Measurements from ENCODE around the gene CRCP. TPM values are rescaled to one million over a fixed set of nuclear protein-coding genes. Genes with fewer than 3 reads are reported as not detected.
"Not testable (repeated sequence)": the region's sequence is repeated elsewhere in the genome, so short reads cannot be mapped to it uniquely, and the experiment has no call there.

The CRCP gene
- total and polyA plus RNA-seq, 7 donors, result 11.3 to 23.8 (median 13.5) TPM

GRCh38 chr7:66105263-66105748 lies 9.3 kb upstream of the CRCP start:
- 92 to 96% (median 96%) methylated on average over 5 of the region's 5 CpGs for WGBS, 3 donors
- ATAC-seq, result no peak
- DNase-seq, result no peak

DNA sequence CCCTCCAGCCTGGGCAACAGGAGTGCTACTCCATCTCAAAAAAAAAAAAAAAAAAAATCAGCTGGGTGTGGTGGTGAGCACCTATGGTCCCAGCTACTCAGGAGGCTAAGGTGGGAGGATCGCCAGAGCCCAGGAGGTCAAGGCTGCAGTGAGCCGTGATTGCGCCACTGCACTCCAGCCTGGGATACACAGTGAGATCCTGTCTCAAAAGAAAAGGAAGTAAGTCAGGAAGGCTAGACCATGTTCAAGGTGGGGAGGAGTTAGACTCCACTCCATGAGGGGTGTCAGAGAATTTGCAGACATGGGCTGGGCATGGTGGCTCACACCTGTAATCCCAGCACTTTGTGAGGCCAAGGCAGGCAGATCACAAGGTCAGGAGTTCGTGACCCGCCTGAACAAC lies 6.2 kb upstream of the CRCP start:
- H3K4me1 ChIP-seq; H3K36me3 ChIP-seq (ENCODE audit: insufficient read depth in 1 of 2, low read depth in 1 of 2); H3K4me3 ChIP-seq; intact Hi-C loops (cut with DNase I); ATAC-seq; H3K27ac ChIP-seq; DNase-seq; H3K9me3 ChIP-seq; H3K27me3 ChIP-seq (ENCODE audit: insufficient read depth in 3 of 3, low read length in 2 of 3): not testable (repeated sequence)
- WGBS, 3 donors, result 77 to 88% (median 86%) methylated on average over 5 of the region's 5 CpGs

More at GRCh38 chr7:66105263-66105748, 9.3 kb upstream of the CRCP start:
- Histone ChIP-seq H3K27ac (no peak overlapping the region), H3K36me3 (ENCODE audit: insufficient read depth in 1 of 2, low read depth in 1 of 2) (no peaks in the 10 kb centered on the region), H3K4me3 (no peak overlapping the region), H3K27me3 (ENCODE audit: insufficient read depth in 3 of 3, low read length in 2 of 3) (no peaks in the 10 kb centered on the region), H3K4me1 (no peaks in the 10 kb centered on the region), H3K9me3 (no peaks in the 10 kb centered on the region)
- TF ChIP-seq, protein P1, sequence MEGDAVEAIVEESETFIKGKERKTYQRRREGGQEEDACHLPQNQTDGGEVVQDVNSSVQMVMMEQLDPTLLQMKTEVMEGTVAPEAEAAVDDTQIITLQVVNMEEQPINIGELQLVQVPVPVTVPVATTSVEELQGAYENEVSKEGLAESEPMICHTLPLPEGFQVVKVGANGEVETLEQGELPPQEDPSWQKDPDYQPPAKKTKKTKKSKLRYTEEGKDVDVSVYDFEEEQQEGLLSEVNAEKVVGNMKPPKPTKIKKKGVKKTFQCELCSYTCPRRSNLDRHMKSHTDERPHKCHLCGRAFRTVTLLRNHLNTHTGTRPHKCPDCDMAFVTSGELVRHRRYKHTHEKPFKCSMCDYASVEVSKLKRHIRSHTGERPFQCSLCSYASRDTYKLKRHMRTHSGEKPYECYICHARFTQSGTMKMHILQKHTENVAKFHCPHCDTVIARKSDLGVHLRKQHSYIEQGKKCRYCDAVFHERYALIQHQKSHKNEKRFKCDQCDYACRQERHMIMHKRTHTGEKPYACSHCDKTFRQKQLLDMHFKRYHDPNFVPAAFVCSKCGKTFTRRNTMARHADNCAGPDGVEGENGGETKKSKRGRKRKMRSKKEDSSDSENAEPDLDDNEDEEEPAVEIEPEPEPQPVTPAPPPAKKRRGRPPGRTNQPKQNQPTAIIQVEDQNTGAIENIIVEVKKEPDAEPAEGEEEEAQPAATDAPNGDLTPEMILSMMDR (IDR thresholded peaks at IDR 0.05), result no peak
- intact Hi-C loops (cut with DNase I), result no loop called here

DNA sequence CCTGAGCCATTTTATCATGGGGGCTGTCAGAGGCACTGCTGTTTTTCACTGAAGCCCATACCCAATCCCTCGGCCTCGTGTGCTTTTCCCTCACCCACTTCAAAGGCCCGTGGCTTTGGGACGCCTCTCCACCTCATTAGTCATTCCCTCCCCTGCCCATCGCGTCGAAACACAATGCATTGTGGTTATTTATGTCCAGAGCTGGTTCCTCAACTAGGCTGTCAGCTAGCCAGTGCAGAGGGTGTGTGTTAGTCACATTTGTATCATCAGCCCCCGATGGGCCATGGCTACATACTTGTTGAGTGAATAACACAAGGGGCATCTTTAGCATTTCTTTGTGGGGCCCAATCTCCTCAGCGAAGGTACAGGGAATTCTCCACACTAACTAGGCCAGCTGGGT lies 3.8 kb upstream of the CRCP start:
- intact Hi-C loops (cut with DNase I), result no loop called here
- WGBS, 3 donors, result 54 to 63% (median 59%) methylated on average over 9 of the region's 9 CpGs
- Histone ChIP-seq H3K27me3 (ENCODE audit: insufficient read depth in 3 of 3, low read length in 2 of 3) (no peaks in the 10 kb centered on the region), H3K36me3 (ENCODE audit: insufficient read depth in 1 of 2, low read depth in 1 of 2) (no peaks in the 10 kb centered on the region), H3K4me1 (peaks cover 4% of the 10 kb centered on the region), H3K4me3 (no peak overlapping the region), H3K27ac (no peak overlapping the region), H3K9me3 (no peaks in the 10 kb centered on the region)
- no peak for ATAC-seq
- TF ChIP-seq, protein P1 (IDR thresholded peaks at IDR 0.05), result no peak
- DNase-seq, result no peak

DNA sequence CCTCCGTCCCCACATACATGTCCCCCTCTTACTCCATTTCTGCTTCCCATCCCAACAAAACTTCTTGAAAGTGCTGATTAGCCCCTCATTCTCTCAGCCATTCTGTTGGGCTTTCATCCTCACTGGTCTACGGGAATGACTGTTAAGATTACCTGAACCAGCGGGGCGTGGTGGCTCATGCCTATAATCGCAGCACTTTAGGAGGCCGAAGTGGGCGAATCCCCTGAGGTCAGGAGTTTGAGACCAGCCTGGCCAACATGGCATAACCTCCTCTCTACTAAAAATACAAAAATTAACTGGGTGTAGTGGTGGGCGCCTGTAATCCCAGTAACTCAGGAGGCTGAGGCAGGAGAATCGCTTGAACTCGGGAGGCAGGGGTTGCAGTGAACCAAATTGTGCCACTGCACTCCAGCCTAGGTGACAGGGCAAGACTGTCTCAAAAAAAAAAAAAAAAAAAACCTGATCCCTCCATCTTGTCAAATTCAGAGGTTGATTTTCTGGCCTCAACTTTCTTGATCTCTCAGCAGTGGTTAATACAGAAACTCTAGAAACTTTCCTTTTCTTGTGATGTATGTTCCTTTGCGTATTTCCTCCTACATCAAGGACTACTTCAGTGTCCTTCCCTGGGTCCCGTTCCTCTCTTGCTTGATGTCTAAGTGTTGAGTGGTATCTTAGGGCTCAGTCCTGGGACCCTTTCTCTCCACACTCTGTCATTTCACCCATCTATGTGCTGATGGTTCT lies 2.2 kb downstream of the CRCP start:
- not testable (repeated sequence) for H3K9me3 ChIP-seq; H3K27ac ChIP-seq; ATAC-seq; H3K36me3 ChIP-seq (ENCODE audit: insufficient read depth in 1 of 2, low read depth in 1 of 2); H3K27me3 ChIP-seq (ENCODE audit: insufficient read depth in 3 of 3, low read length in 2 of 3); H3K4me3 ChIP-seq; DNase-seq
- 94 to 96% (median 95%) methylated on average over 12 of the region's 12 CpGs for WGBS, 3 donors
- H3K4me1 ChIP-seq, result peaks cover 42% of the 10 kb centered on the region
- intact Hi-C loops (cut with DNase I), result loop anchor here (5.0 kb wide), 1 partner anchor 40 kb away; the partner anchor contains the start of gene ASL (in 2 of the 2)

DNA sequence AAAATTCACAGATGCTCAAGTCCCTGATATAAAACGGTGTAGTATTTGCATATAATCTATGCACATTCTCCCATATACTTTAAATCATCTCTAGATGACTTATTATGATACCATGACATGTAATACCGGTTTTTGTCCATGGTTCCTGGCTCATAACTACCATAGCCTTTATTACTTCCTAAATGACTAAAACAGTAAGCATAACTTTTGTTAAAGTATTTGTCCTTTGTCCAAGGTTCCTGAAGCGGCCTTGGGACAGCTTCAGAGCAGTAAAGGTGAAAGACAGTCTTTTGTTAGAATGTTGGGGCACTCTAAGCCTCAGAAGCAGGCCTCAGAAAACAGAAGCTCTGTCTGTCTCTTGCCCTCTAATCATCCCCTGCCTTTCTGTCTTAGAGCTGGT lies 4.0 kb downstream of the CRCP start:
- Histone ChIP-seq H3K9me3 (no peaks in the 10 kb centered on the region), H3K4me3 (no peak overlapping the region), H3K36me3 (ENCODE audit: insufficient read depth in 1 of 2, low read depth in 1 of 2) (peaks cover 0 to 8% of the 10 kb centered on the region in 2 donors), H3K4me1 (peaks cover 52% of the 10 kb centered on the region), H3K27ac (peak overlapping the region; percentile 55), H3K27me3 (ENCODE audit: insufficient read depth in 3 of 3, low read length in 2 of 3) (no peaks in the 10 kb centered on the region)
- TF ChIP-seq, protein P1 (IDR thresholded peaks at IDR 0.05), result no peak
- DNase-seq, result no peak
- ATAC-seq, result no peak
- intact Hi-C loops (cut with DNase I), result loop anchor here (5.0 kb wide), 1 partner anchor 41 kb away; the partner anchor contains the start of gene ASL (in 2 of the 2)
- 64 to 70% (median 67%) methylated on average over 3 of the region's 3 CpGs for WGBS, 3 donors
